ENCODE measurements around the gene HOXA6.

Gene HOXA6

GRCh38 chr7:27147199-27148030 is at the start of gene HOXA6:
TSS of gene HOXA6 (minus strand) at chr7:27147774. CDS start at chr7:27147749, 25 bp downstream.
- DNase-seq (ENCODE audit: low read depth), result no peak

- DNase-seq (ENCODE audit: low read depth), result peak; percentile 88
These were observed 48.8 kb upstream of the HOXA6 start for GRCh38 chr7:27196287-27196767.

- DNase-seq (ENCODE audit: low read depth), result peak; percentile 69
These were observed 47.3 kb upstream of the HOXA6 start for GRCh38 chr7:27194686-27195379.

GRCh38 chr7:27194002-27194352 is 46.4 kb upstream of the HOXA6 start:
- DNase-seq (ENCODE audit: low read depth), result no peak

GRCh38 chr7:27193335-27194001 is 45.9 kb upstream of the HOXA6 start:
- DNase-seq (ENCODE audit: low read depth), result peak; percentile 80

DNA sequence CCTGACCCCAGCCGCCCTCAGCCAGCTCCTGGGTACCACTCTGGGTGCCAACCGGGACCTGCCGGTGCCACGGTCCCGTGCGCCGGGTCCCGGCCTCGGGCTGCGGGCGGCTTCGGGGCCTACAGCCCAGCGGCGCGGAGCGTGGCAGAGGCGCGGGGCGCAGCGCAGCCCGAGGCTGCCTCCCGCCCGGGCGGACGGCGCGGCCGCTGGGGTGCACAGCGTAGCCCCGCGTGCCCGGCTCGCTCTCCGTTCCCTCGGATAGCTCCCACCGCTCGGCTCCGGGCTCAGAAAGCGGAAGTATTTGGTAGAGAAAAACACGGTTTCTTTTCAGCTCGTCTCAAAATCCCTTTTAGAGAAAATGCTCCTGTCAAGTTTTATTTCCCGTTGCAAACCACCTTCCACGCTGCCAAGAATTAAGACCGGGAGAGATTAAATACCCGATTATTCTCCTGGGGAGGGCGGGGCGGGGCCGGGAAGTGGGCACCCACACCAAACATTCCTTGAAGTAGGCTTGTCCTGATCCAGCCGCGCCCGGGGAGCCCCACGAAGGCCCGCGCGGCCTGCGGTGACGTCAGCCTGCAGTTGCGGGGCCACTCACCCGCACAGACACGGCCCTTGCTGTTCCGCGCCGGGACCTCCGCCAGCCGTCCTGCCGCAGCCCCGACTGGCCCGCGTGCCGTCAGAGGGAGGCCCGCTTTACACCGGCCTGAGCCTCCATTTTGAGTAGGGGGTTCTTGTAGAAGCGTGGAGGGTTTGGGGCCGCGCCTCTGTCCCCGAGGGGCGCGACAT is 45.2 kb upstream of the HOXA6 start:
- peak; percentile 71 for DNase-seq (ENCODE audit: low read depth)

GRCh38 chr7:27191833-27192545 is 44.4 kb upstream of the HOXA6 start:
- DNase-seq (ENCODE audit: low read depth), result peak; percentile 87

DNA sequence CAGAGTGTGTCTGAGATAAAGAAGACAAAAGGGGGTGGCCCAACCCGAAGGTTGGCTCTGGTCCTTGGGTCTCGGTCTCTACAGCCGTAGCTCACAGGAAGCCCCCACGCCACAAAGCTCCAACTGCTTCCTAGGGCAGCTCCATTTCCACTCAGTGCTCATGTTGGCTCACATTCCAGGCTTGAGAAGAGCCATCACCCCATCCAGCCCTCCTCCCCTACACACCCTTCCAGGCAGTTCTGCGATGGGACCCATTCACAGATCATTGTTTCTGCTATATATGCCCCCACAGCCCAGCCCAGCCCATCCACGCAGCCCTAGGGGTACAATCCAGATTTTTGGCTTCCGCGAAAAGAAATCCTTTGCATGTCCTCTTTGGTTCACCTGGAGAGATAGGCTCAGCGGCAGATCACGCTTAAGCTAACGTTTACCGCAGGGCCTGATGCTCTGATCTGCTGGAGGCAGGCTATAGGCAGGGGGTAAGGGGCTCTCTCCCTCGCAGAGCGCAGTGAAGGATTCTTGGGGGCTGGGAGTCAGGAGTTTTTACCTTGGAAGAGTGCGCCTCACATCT is 43.7 kb upstream of the HOXA6 start:
- peak; percentile 41 for DNase-seq (ENCODE audit: low read depth)

DNA sequence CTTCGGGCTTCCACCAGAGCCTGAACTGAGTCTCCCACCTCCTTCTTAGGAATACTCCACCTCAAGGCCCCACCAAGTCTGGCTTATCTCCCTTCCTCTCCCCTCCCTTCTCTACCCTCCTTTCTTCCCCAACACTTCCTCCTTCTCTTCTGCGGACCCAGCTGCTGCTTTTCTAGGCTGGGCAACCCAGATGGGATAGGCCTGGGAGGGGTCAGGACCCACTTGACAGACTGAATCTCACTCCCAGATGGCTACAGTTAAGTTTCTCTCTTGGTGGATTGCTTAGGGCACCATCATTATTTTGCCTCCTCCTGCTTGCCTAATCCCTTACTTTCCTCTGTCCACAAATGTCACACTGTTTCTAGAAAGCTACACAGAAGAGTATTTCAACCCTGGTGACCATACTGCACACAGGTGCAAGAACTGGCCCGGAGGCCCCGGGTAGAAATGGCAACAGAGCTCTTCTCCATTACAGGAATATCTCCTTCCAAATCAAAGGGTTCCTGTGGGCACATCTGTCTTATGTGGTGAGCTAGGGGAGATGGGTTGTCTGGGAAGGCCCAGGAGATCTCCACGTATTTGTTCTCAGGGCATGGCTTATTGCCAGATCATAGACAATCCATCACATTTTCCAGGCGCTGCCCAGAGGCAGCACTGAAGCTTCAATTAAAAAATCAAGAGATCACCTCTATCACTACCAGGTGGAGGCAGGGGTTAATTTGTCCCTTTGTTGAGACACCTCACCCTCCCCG is 42.6 kb upstream of the HOXA6 start:
- DNase-seq (ENCODE audit: low read depth), result peak; percentile 18

- peak; percentile 79 for DNase-seq (ENCODE audit: low read depth)
These were observed 41.9 kb upstream of the HOXA6 start for GRCh38 chr7:27189295-27189996.

GRCh38 chr7:27188386-27189294 is 41.1 kb upstream of the HOXA6 start:
- DNase-seq (ENCODE audit: low read depth), result peak; percentile 73

DNA sequence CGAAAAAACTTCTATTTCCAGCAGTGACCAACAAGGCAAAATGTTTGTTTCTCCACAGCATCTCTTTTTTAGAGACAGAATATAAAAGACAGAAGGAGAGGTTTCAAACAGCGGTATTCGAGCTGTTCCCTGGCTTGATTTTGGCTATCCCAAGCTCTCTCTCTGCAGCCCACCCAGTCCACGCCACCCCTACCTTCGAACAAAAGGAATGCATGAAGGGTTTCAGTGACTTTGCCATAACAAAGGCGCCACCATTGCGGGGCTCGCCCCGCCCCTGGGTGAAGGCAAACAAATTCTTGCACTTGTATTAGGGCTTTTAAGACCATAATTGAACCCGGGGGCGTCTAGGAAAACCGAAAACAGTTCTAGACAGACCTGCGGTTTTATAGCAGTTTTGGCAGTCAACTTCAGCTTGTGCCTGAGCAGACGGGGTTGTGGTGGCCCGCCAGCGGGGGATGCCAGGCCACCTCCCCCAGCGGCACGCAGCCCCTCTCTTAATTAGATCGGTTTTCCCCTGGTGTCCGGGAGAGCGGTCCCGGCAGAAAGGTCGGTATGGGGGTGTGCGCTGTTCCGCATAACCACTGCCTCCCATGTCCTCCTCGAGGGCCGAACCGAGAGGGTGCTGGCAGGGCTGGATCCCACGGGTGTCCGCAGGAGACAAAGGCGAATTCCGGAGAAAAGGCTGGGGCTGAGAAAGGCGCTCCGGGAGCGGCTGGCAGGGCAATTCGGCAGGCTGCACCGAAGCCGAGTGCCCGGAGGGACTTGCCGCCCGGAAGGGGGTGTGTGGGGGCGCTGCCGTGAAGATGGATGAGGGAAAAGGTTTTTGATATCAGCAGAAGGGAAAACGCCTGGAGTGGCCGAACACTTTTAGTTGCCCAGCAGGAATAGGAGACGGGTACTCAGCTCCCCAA is 40.2 kb upstream of the HOXA6 start:
- DNase-seq (ENCODE audit: low read depth), result peak; percentile 59

GRCh38 chr7:27186668-27187474 is 39.3 kb upstream of the HOXA6 start:
- peak; percentile 65 for DNase-seq (ENCODE audit: low read depth)

DNA sequence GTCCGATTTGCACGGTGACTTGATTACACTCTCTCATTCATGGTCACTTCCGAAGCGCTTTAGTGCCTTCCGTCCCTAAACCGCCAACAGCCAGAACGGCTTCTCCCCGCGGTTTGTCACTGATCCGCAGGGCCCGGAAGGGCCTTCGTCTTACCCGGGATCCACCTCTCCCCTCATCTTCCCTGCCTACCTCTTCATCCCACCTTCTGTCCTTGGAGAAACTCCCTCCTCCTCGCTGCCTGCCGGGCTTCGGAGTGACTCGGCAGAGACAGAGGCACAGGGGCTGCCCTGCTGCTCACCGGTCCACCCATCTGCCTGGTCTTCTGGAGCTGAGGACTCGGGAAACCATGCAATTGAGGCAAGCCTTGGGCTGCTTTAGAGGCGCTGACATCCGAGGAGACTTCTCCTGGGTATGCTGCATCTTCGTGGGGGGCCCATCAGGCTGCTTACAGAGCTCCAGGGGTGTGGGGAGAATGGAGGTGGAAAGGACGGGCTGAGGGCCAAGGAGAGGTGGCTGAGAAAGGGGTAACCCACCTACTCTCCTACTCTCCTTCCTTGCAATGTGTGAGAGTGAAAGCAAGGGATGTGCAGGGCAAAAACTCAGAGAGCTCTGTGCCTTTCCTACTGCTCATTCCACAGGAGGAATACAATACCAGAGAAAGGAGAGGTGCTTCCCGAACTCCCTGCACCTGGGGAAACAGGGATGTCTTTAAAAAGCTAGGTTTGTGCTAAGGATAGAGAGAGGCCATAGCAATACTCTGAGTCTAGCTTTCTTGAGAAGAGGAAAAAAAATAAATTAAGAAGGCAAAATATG is 38.5 kb upstream of the HOXA6 start:
- DNase-seq (ENCODE audit: low read depth), result peak; percentile 70

DNA sequence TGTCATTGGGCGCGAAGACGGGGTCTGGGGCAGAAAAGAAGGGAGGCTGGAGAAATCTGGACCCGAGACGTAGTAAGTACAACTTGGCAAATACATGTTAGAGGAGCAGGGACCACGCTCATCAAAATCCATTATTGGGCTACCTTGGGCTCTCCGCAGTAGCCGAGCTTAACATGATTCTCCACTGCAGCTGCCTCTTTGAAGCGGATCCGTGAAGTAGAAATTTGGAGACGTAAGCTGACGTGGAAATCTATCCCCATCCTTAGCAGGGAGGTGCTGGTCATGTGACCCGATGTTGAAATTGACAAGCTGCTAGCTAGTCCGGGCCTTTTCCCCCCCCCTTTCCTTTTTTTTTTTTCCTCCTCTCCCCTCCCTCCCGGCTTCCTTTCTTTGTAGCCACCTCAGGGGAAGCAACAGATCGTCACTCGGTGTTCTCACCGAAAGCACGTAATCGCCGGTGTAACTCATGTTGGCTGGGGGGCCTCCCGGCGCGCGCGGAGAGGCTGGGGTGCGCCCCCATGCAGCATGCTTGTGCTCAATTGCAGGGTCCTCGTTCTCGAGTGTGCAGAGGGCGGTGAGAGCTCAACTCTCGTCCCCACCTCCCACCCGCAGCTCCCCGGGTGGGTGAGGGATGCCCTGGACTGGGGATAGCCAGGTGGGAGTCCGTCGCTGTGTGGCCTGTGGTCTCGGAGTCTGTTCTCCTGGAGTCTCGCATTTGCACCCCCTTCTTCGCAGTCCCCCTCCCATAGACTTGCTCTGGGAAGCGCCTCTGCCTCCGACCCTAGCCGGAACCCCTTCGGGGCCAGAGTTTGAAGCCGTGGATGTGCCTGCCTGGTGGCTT is 37.7 kb upstream of the HOXA6 start, which contains the start of gene HOXA11:
HOXA11 (minus strand) TSS at position 220 of the 841 bp plus-strand sequence; CDS start at position 132, 88 bp downstream.
- DNase-seq (ENCODE audit: low read depth), result peak; percentile 98
